PC-9 (cell line): ENCODE data around the gene TP53BP2. TPM values are rescaled to one million over a fixed set of nuclear protein-coding genes. Genes with fewer than 3 reads are reported as not detected.

Experiments
- BruUV-seq: library from RNA; stranded (reverse); fragments of 400-500 nt; replicated peaks from 2 replicates; lab custom pipeline; 2021; lab: Mats Ljungman, UMichigan
- CTCF ChIA-PET: fragments of 300-600 bp; sonication (Branson Sonifier 250); formaldehyde crosslinking; loops from one replicate; lab custom pipeline; 2022; ENCODE audit warnings: antibody characterized with exemption; lab: Charles Lee
- POLR2A ChIA-PET: fragments of 300-600 bp; sonication (Branson Sonifier 250); formaldehyde crosslinking; loops from one replicate; lab custom pipeline; 2022; ENCODE audit warnings: antibody characterized with exemption; ENCODE audit not compliant: unreplicated experiment; lab: Charles Lee
- DNase-seq, 2 experiments: peaks; one replicate each; pipeline versions ENCODE4 v3.0.0 to v3.0.0-alpha.2; 2015 to 2022; ENCODE audit warnings: mixed read lengths in 1 of 2
- H2AFZ ChIP-seq: fragments of 200-600 bp; sonication (generic); 2 replicates; pipeline ENCODE4 v1.8.1; 2017; ENCODE audit warnings: antibody characterized with exemption
- H3F3A ChIP-seq: fragments of 200-600 bp; sonication (generic); 2 replicates; pipeline ENCODE4 v1.8.1; 2017; ENCODE audit warnings: antibody characterized with exemption, mild to moderate bottlenecking, low read depth; ENCODE audit not compliant: insufficient read depth
- H3K27ac ChIP-seq: fragments of 200-600 bp; sonication (generic); 2 replicates; pipeline ENCODE4 v1.6.1; 2016; ENCODE audit warnings: mixed run types
- H3K27me3 ChIP-seq: fragments of 200-600 bp; sonication (generic); 2 replicates; pipeline ENCODE4 v1.6.1; 2016; ENCODE audit warnings: low read depth, mixed run types; ENCODE audit not compliant: insufficient read depth
- H3K36me3 ChIP-seq: fragments of 200-600 bp; sonication (generic); 2 replicates; pipeline ENCODE4 v1.6.1; 2016; ENCODE audit warnings: low read depth, mixed run types
- H3K4me1 ChIP-seq: fragments of 200-600 bp; sonication (generic); replicated peaks from 2 replicates; pipeline ENCODE4 v1.6.1; 2016; ENCODE audit warnings: mixed run types; ENCODE audit not compliant: insufficient read depth
- H3K4me2 ChIP-seq: fragments of 200-600 bp; sonication (generic); 2 replicates; pipeline ENCODE4 v1.6.1; 2017; ENCODE audit warnings: mixed run types
- H3K4me3 ChIP-seq: fragments of 200-600 bp; sonication (generic); 2 replicates; pipeline ENCODE4 v1.6.1; 2016; ENCODE audit warnings: mixed run types
- H3K79me2 ChIP-seq: fragments of 200-600 bp; sonication (generic); 2 replicates; pipeline ENCODE4 v1.6.1; 2017; ENCODE audit warnings: low read depth, mixed run types
- H3K9me2 ChIP-seq: fragments of 200-600 bp; sonication (generic); 2 replicates; pipeline ENCODE4 v1.8.1; 2017; ENCODE audit warnings: mild to moderate bottlenecking; ENCODE audit not compliant: insufficient read depth
- H3K9me3 ChIP-seq: fragments of 200-600 bp; sonication (generic); 2 replicates; pipeline ENCODE4 v1.8.1; 2016; ENCODE audit warnings: low read depth; ENCODE audit not compliant: insufficient read depth
- H4K20me1 ChIP-seq: fragments of 200-600 bp; sonication (generic); 2 replicates; pipeline ENCODE4 v1.8.1; 2017; ENCODE audit not compliant: insufficient read depth
- CTCF ChIP-seq: fragments of 200-600 bp; sonication (generic); conservative IDR thresholded peaks from 2 replicates; pipeline ENCODE4 v1.6.1; 2017; ENCODE audit warnings: mixed run types, antibody characterized with exemption, mild to moderate bottlenecking, moderate library complexity
- EZH2 ChIP-seq: fragments of 200-600 bp; sonication (generic); IDR thresholded peaks from 2 replicates; pipeline ENCODE4 v1.8.0; 2017; ENCODE audit warnings: antibody characterized with exemption, low read depth
- intact Hi-C: fragments of 100-400 bp; cut with micrococcal nuclease; formaldehyde crosslinking; loops from one replicate; pipeline ENCODE4 v1.10.0; 2022; ENCODE audit not compliant: unreplicated experiment
- total RNA-seq: library from RNA; stranded (reverse); gene quantifications from 2 replicates; pipeline ENCODE4 v1.2.3, GENCODE V29; 2021

The TP53BP2 gene
- total RNA-seq, 1 experiment from 2014 or later, result 63.1 TPM

DNA sequence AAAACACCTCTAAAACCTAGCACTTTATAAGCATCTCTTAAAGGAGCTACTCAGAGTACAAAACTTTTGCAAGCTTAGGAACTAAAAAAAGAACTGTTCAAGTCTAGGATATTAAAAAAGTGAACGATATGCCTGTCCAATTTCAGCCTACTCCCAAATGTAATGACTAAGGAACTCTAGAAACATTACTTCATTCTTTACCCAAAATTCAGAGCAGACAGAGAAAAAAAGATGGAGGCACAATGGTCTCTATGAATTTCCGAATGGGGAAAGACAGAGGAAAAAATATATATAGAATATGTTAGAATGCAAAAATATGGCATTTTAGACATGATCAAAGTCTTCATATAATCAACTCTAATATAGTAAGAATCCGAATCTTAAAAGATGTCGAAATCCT is 61.2 kb downstream of the TP53BP2 start:
- H3K4me2 ChIP-seq, result no peak overlapping the region
- no peak overlapping the region for H3K27ac ChIP-seq
- TF ChIP-seq CTCF (no peak), EZH2 (no peak)
- no peak overlapping the region for H2AFZ ChIP-seq
- ChIA-PET POLR2A (interaction anchor here (0.6 kb wide), 1 partner anchor 20 kb away, joined by 3 read pairs; no protein-coding TSS in a partner anchor), CTCF (no interaction called here)
- intact Hi-C loops, result no loop called here
- H3K79me2 ChIP-seq, result no peaks in the 10 kb centered on the region
- peaks cover 5% of the 10 kb centered on the region for H3K36me3 ChIP-seq
- H3K27me3 ChIP-seq, result no peaks in the 10 kb centered on the region
- no peak overlapping the region for H3K4me3 ChIP-seq
- H3K4me1 ChIP-seq, result no peaks in the 10 kb centered on the region
- no peaks in the 10 kb centered on the region for H3K9me3 ChIP-seq
- H3K9me2 ChIP-seq, result no peaks in the 10 kb centered on the region
- DNase-seq, result no peak
- peaks cover 23% of the 10 kb centered on the region for H3F3A ChIP-seq
- H4K20me1 ChIP-seq, result no peaks in the 10 kb centered on the region
- no TSS peak for BruUV-seq

- DNase-seq, result no peak
- POLR2A ChIA-PET, result no interaction called here
- no peak for TF ChIP-seq EZH2
- TF ChIP-seq CTCF, result no peak
- Histone ChIP-seq H2AFZ (no peak overlapping the region), H3K9me3 (no peaks in the 10 kb centered on the region), H4K20me1 (no peaks in the 10 kb centered on the region), H3K4me2 (no peak overlapping the region), H3K9me2 (no peaks in the 10 kb centered on the region), H3K36me3 (peaks cover 5% of the 10 kb centered on the region), H3K4me3 (no peak overlapping the region), H3K27ac (no peak overlapping the region), H3K4me1 (no peaks in the 10 kb centered on the region), H3K79me2 (no peaks in the 10 kb centered on the region), H3K27me3 (no peaks in the 10 kb centered on the region), H3F3A (peaks cover 27% of the 10 kb centered on the region)
- CTCF ChIA-PET, result no interaction called here
- no TSS peak for BruUV-seq
- intact Hi-C loops, result no loop called here
Measured at GRCh38 chr1:223783676-223784075, 62.1 kb downstream of the TP53BP2 start.

DNA sequence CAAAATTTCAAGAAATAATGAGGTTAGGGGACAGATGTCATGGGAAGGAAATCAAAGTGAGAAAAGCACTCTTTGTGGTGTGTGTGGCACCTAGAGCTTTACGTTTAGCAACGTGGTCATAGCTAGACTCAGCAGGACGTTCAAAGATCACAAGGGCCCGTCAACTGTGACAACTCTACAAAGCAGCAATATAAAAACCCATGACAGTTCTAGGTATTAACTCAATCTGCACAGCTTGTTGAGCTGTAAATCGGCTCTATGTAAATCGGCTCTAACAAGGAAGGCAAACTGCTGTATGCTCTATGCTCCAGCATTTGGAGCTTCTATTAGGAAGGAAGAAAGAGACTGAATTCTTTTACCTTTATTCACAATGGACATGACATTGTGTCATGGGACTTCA is 64.8 kb downstream of the TP53BP2 start:
- POLR2A ChIA-PET, result interaction anchor here (0.7 kb wide), 1 partner anchor 9 kb away, joined by 3 read pairs; no protein-coding TSS in a partner anchor
- Histone ChIP-seq H4K20me1 (no peaks in the 10 kb centered on the region), H3K9me3 (no peaks in the 10 kb centered on the region), H3K4me2 (no peak overlapping the region), H3K27me3 (no peaks in the 10 kb centered on the region), H3K4me3 (no peak overlapping the region), H3F3A (peaks cover 48% of the 10 kb centered on the region), H3K4me1 (peaks cover 16% of the 10 kb centered on the region), H3K27ac (peak overlapping the region; percentile 39; the same call in 1 of the 2 replicates), H3K79me2 (no peaks in the 10 kb centered on the region), H3K36me3 (peaks cover 18% of the 10 kb centered on the region), H3K9me2 (no peaks in the 10 kb centered on the region), H2AFZ (no peak overlapping the region)
- intact Hi-C loops, result no loop called here
- no peak for DNase-seq
- no TSS peak for BruUV-seq
- CTCF ChIA-PET, result interaction anchor here (0.6 to 1.0 kb wide), 3 partner anchors 12 to 85 kb away, joined by 4 to 5 read pairs (median 4); no protein-coding TSS in a partner anchor
- TF ChIP-seq EZH2, result no peak
- TF ChIP-seq CTCF, result no peak
